Activated CD8-positive, alpha-beta memory T cell treated with anti-CD3 and anti-CD28 coated beads, Interleukin-2, amount 50 U/mL, for 24 hours (primary cell): ENCODE measurements around the gene DCUN1D3.
"Not testable (repeated sequence)": the region's sequence is repeated elsewhere in the genome, so short reads cannot be mapped to it uniquely, and the experiment has no call there.

ENCODE experiments used
- DNase-seq: peaks from one replicate; pipeline ENCODE4 v3.0.0-alpha.2; 2020; ENCODE audit errors: extremely low read depth

The DCUN1D3 gene

DNA sequence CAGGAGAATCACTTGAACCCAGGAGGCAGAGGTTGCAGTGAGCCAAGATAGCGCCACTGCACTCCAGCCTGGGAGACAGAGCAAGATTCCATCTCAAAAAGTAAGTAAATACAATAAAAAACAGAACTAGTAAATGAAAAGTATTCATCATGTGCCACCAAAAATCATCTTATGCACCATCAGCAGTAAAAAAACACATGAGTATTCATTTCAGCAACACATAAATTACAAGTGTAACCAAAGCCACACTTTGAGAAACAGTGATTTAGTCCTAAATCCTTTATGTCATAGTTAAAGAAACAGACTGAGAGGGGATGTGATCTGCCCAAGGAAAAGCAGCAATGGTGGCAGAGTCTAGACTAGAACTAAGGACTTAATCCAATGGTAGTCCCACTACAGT is 13.0 kb downstream of the DCUN1D3 start:
- DNase-seq: no peak

DNA sequence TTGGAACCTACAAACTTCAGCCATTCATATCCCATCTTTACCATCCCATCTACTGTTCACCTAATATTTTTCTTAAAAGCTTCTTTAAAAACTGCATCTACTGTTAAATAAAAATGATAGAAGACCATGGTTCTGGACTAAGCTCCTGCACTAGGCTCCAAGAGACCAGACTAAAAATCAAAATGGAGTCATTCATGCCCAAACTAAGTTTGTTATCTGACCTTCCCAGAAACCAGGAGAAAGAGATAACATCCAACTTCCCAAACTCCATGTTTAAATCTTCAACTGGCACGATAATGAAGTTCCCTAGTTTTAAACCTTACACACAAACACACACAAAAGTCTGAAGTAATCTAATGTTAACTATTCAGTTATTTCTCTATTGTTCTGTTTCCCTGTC is 13.8 kb downstream of the DCUN1D3 start:
- DNase-seq: no peak

DNA sequence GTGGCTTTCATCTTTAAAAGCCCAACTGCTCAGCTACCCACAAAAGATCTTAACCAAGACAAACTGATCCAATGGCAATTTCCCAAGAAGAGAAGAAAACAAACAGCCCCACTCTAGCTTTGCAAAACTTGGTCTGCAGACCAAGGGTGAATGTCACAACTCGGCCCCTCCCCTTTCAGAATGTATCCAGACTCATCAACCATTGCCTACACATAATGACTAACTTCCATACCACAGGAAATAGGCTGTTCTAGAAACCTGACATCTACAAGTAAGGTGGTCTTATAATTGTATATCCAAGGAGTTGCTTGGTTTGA is 16.0 kb downstream of the DCUN1D3 start:
- DNase-seq: no peak

DNA sequence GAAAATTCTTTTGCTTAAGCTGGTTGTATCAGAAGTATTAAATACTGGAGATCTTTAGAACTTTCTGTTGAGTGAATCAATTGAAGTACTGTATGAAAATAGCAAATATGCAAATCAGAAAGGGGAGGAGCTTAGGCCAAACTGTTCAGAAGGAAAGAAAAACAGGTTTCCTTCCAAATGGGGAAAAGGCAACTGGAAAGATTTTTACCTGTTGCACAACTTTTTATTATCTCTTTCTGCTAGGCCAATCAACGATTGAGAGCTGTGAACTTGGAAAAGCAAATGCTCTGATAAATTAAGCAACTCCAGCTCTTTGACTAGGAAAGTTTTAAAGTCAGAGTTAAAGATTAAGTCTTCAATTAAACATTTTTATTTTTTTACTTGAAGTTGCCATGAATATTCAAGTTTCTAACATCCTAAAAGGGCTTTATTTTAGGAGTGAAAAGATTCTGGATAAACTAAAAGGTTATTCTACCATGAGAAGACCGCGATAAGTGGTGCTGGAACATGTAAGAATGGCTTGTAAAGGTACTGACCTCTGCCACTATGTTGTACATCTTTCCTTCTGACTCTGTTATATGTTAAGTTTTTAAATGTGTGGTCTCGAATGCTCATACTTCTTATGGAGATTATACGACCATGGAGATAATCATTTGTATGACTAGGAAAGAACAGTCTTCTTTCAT is 16.5 kb downstream of the DCUN1D3 start:
- no peak for DNase-seq

DNA sequence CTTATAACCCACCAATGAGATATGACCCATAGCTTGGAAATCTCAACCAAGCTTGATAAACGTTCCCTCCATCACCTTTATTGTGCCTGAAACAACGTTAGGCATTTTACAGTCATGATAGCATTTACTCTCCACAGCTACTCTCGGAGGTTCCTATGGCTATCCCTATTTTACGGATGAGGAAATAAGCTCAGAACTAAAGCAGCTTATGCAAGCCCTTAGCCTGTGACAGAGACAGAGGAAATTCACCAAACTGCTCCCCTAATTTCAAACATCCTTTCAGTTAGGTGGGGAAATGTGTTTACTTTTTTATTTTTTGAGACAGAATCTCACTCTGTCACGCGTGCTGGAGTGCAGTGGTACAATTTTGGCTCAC is 18.7 kb downstream of the DCUN1D3 start:
- DNase-seq: no peak

DNA sequence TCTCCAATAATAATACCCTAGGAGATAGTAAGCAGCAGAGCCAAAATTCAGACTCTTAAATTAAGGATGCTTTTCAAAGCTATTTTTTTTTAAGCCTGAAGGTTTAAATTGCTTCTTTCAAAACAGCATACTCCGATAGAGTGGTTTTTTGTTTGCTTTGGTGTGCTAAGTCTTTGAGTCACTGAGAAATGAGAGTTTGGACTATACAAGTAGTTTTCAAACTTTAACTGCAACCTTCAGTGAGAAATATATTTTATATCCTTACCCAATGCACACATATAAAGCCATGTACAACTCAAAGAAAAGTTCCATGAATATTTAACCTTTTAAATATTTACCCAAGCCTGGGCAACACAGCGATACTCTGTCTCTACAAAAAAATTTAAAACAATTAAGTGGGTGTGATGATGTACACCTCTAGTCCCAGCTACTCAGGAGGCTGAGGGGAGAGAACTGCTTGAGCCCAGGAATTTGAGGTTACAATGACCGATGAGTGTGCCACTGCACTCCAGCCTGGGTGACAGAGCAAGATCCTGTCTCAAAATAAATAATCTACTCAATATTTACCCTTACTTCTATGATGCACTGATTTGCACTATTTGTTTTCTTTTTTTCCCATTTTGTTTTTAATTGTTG is 19.2 kb downstream of the DCUN1D3 start:
- no peak for DNase-seq

DNA sequence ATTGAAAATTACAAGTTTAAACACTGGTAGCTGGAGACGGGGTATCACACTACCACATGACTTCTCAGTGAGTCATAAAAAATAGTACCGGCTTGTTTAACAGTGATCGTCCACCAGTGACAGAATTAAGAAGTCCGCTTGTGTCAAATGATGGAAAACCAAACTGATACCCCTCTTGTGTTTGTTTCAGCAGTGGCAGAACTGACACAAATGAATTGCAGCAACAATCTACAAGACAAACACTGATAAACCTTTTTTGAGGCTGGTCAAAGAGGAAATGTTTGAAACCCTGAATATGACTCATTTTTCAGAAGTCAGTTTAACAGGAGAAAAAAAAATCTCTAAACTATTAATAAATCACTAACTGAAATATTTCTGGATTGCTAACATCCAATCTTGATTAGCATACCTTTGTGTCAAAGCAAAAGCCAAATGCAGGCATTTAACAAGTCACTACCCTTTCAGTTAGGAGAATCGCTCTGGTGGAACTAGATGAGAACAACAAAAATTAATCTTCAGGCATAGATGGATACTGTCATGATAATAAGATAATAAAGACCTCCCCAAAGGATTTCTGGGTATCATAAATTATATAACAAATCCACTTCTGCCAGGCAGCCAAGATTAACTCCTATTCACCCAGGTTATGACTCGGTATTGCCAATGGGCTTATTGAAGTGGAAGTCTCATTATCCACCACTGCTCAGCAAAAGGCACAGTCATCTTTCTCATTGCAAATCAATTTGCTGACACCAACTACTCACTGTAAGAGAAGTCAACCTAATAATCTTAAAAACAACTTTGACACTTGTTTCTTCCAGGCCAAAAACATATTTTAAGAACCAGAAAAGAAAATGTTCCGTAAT is 20.8 kb downstream of the DCUN1D3 start:
- no peak for DNase-seq

DNA sequence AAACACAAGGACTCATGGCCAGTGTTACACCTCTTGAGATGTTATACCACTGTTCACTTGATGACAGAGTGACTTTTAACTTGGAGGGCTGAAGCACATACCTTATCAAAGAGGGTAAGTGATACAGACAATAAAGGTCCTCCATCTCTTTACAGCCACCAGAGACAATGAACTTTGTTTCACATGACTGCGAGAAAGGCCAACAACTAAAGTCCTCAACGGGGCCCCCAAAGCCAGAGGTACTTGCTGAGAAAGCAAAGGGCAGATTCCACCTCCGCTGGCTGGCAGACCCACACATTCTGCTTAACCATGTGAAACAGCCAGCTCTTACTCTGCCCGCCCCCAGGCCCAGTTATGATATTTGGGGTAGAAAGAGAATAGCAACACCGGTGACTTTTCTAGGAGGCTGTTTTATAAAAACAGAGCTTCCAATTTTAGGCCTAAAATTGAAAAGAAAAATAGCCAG is 21.4 kb downstream of the DCUN1D3 start:
- no peak for DNase-seq

DNA sequence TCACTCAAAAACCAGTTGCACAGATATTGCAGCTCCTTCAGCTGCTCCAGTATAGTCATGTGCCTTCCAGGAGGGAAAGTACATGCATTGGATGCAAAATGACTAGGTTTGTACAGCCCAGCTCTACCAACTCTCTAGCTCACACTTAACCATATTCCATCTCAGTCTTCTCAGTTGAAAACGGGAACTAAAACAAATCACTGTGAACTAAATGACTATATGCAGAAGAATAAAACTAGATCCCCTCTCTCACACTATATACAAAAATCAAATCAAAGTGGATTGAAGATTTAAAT is 24.9 kb downstream of the DCUN1D3 start:
- no peak for DNase-seq

DNA sequence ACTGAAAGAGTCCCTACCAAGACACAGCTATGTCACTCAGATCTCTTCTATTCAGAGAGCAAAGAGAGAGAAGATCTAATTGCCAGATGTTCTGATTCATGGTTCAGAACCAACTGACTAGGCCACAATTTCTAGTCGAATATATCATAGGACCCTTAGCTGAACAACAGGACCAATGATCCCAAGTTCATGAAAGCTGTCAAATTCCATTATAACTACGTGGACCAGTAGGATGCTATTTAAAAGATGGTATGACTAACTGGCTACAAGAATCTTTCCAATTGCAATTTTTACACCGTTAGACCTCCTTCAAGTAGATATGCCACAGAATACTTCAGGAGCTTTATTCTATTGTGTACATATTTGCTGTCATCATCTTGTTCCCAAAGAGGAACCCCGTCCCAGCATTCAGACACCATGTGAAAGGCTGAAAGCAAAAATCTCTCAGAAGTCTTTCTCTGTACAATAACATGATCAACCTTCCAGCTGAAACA is 26.0 kb downstream of the DCUN1D3 start:
- DNase-seq: no peak

DNA sequence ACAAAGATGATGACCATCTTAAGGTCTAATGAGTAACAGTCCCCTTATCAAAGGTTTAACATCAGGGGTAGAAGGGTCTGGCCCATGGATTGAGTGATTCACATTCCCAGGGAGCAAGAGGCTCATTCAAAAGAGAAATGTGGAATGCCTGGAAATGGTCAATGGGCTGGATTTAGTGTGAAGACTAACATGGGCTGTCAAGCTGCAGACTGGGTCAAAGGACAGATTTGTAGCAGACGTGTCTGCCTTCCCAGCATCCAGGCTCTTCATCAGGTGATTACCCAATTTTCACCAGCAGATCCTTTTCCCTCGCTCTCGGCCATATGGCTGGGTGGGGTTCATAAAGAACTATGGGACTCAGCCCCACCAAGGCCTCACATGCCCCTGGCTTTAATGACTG is 26.8 kb downstream of the DCUN1D3 start:
- no peak for DNase-seq

DNA sequence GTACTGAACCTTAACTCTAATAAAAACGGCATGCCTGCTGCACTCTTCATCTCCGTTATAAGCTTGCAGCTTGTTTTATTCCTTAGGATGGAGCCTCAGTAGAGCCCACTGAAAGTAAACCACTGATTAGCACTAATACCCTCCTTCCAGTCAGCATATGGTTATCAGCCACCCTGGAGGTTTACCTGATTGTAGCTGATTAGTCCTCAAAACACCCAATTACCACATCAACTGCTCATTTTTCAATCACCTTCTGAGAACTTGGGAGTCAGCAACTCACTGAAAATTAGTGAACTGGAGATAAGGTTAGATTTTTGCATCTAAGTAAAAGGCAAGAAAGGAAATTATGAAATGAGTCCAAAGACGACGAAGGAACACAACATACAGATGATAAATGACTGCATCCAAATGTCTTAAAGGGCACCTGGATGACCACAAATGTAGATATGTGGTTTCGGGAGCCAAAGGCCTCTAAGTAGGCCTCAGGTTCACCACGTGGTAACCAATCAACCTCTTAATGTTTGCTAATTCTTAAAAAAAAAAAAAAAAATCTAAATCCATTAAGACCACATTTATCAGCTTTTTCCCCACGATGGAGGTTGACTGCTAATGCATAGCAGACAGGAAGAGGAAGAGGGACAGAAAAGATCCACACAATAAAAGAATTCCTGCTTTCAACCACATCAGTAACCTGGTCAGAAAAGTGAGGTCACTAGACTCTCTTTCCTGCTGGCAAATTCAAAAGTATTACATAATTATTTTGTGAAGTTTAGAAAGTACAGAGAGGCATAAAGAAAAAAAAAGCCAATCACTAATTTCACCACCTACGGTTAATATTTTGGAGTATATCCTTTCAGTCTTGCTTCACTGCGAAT is 28.0 kb downstream of the DCUN1D3 start:
- no peak for DNase-seq

DNA sequence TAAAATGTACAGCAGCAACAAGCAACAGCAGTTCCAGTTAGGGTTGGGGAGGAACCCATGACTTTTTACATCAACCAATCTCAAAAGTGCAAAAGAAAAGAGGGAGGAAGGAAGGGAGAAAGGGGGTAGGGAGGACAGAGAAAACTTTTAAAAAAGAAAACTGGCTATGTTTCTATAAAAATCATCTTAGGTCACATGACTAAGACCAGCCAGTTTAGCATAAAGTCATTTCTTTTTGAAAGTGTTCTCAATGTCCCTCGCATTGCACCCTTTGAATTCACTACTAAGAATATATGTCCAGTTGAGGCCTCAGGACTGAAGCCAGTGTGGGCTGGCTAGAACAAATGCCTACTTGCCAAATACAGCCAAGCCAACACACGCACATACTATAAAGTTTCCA is 28.9 kb downstream of the DCUN1D3 start:
- no peak for DNase-seq

DNA sequence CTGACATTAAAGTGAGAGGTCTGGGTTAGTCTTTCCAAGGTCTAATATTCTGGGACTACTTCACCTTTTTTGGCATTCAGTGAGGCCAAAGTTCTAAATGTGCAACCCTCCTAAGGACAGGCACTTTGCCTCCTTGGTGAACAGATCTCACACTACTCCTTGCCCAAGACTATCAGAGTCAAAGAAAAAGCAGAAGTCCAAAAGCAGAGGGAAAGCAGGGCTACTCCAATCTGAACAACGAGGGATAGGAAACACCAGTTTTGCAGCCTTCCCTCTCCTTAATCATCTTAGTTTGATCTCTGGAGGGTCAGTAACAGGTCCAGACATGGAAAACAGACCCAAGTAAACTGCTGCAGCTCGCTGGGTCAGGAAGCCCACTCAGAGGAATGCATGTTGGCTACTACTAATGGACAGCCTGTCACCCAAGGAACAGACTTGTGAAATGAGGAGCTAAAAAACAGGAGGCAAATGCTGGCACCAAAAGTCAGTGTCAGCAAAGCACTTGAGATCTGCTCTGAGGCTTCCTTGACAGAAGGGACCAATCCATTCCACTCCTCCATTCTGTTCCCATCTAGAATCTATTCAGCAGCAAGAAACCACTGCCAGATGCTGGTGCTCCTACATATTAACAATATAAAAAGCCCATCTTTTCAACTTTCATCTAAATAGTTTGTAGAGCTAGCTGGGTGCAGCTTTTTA is 29.9 kb downstream of the DCUN1D3 start:
- DNase-seq: no peak

DNA sequence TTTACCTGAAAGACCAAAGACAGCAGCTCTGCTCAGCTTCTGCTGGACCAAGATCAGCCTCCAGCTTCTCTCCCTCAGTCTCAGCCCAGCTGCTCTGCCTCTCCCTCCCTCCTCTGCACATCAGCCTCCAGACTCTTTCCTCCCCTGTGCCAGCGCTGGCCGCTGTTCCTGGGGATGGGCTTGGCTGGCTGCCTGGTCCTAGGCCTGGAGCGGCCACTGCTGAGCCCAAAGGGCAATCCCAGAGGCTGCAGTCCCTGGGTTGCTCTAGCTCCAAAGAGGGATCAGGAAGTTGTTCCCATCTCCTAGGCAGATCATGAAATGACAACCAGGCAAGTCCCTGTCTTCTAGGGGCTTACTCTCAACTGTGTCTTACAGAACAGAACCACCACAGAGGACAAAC is 31.3 kb downstream of the DCUN1D3 start:
- DNase-seq: no peak

DNA sequence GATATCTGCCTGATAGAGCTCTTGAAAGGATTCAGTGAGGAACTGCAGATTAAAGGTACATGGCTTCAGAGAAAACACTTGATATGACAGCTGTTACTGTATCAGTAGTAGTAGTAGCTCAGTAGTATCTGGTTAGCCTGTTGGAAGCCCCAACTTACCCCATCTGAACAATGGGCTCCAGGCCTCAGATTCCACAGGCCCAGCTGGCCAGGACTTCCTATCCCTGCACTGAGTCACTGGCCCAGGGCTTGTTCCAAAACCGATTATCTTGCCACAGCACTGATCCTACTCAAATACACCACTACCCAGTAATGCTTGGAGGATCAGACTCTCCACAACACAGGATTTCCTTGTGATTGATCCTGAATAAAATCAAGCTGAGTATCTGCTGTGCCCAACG is 32.6 kb downstream of the DCUN1D3 start:
- DNase-seq: no peak

DNA sequence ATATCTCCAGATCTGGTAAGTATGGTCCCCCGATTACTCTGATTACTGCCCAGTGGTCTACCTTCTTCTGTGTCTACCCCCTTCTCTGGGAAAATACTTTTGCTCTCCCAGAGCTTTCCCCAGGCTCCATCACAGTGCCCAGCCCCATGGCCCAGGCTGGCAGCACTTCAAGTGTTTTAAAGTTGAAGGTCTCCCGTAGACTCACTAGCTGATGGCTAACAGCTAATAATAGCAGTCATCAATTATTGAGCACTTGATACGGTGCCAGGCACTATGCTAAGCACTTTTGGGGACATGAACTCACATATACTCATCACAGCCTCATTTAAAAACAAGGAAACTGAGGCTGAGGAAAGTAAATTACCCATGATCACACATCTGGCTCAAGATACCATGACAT is 33.4 kb downstream of the DCUN1D3 start:
- DNase-seq: no peak

DNA sequence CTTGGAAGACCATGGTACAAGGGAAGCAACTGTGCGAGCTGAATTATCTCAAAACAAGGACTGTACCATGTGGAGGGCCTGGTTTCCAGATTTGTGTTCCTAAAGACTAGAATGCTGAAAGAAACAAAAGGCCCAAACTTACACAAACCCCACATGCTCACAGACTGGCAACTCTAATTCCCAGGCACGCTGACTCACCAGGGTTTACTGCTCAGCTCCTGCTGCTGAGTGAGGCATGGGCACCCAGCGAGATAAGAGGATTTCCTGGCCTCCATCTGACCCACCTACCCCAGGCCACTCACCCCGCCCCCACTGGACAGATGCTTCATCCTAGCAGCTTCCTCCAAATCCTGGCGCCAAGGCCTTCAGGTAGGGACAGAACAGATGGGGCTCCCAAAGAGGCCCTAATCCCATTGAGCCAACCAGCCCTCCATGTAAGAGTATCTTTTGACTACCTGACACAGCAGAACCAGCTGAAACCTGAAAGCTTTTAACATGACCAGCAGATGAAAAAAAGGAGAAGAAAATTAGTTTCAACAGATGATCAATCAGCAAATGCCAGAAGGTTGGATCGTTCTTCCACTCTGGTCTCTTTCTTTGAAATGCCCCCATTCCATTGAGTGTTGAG is 33.9 kb downstream of the DCUN1D3 start:
- DNase-seq: no peak

DNA sequence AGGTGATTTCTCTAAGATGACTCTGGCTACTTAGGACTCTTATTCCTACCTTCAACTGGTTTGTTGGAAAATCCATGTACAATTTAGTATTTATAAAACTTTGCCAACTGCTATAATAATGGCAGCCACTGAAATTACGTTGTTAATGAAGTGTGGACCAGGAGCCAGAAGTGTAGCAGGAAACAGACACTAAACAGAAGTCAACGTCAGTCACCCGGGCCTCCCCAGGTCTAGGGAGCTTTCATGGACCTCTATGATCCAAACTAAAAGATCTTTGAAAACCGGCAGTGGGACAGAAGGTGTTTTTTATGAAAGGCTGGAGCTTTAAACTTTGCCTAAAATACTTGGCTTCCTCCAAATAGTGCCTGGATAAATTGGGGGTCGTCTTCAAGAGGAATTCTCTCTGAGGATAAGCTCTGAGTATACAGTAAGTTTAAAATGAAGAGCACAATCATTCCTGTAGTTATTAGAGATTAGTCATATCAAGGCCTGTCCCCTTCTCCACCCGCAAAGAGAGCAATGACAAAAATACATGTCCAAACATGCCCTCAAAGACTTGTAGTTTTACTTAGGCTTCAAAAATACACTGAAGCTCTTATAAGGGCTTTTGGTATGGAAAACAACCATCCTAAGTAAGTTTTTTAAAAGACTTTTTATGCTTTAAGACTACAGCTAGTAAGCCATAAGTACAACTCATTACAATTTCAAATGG is 34.6 kb downstream of the DCUN1D3 start:
- no peak for DNase-seq

DNA sequence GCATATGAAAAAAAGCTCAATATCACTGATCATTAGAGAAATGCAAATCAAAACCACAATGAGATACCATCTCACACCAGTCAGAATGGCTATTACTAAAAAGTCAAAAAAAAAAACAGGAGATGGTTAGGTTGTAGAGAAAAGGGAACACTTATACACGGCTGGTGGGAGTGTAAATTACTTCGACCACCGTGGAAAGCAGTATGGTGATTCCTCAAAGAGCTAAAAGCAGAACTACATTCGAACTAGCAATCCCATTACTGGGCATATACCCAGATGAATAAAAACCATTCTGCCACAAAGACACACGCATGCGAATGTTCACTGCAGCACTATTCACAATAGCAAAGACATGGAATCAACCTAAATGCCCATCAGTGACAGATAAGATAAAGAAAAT is 35.8 kb downstream of the DCUN1D3 start:
- DNase-seq: not testable (repeated sequence)
